HG03442 (cell line): ENCODE results near the gene PTDSS2.
"Not testable (repeated sequence)": the region's sequence is repeated elsewhere in the genome, so short reads cannot be mapped to it uniquely, and the experiment has no call there.

Experiments used
- ATAC-seq: cut with Tn5 transposase; IDR thresholded peaks from one replicate; pipeline ENCODE4 v1.9.1; 2021; ENCODE audit warnings: mild to moderate bottlenecking, moderate library complexity; ENCODE audit not compliant: unreplicated experiment

Gene PTDSS2

GRCh38 chr11:429931-430456, 20.1 kb upstream of the PTDSS2 start:
- no peak for ATAC-seq

- ATAC-seq: no peak
Measured at GRCh38 chr11:431921-432320, 18.2 kb upstream of the PTDSS2 start.

GRCh38 chr11:432501-433100, 17.5 kb upstream of the PTDSS2 start:
- no peak for ATAC-seq

- no peak for ATAC-seq
Measured at GRCh38 chr11:433111-433510, 17.0 kb upstream of the PTDSS2 start.

GRCh38 chr11:433641-434040, 16.4 kb upstream of the PTDSS2 start:
- no peak for ATAC-seq

- no peak for ATAC-seq
Measured at GRCh38 chr11:434496-434895, 15.6 kb upstream of the PTDSS2 start.

- ATAC-seq: not testable (repeated sequence)
Measured at GRCh38 chr11:434999-435740, 14.9 kb upstream of the PTDSS2 start.

GRCh38 chr11:437228-437870, 12.7 kb upstream of the PTDSS2 start:
- no peak for ATAC-seq

GRCh38 chr11:438101-438844, 11.8 kb upstream of the PTDSS2 start:
- ATAC-seq: no peak

GRCh38 chr11:439315-440064, 10.6 kb upstream of the PTDSS2 start:
- ATAC-seq: no peak

- ATAC-seq: no peak
Measured at GRCh38 chr11:440065-441042, 9.7 kb upstream of the PTDSS2 start.

GRCh38 chr11:441043-441417, 9.0 kb upstream of the PTDSS2 start:
- ATAC-seq: no peak

GRCh38 chr11:441418-442274, 8.4 kb upstream of the PTDSS2 start, which contains the start of gene ANO9:
Gene ANO9 (minus strand): TSS chr11:442011. CDS start chr11:441926, 85 bp downstream.
- ATAC-seq: no peak

GRCh38 chr11:442611-443081, 7.4 kb upstream of the PTDSS2 start:
- no peak for ATAC-seq

- no peak for ATAC-seq
Measured at GRCh38 chr11:443542-444199, 6.4 kb upstream of the PTDSS2 start.

- ATAC-seq: no peak
Measured at GRCh38 chr11:444396-445144, 5.5 kb upstream of the PTDSS2 start.
